NB4 (cell line): ENCODE measurements around the gene KNTC1.

Experiments
- DNase-seq: peaks from one replicate; pipeline ENCODE4 v3.0.0; 2010; ENCODE audit warnings: low read depth
- H3K4me3 ChIP-seq: one replicate; pipeline ENCODE4 v1.5.1; 2011; ENCODE audit warnings: mild to moderate bottlenecking, low read depth, low read length, moderate library complexity
- CTCF ChIP-seq: IDR thresholded peaks from one replicate; pipeline ENCODE4 v1.5.1; 2012; ENCODE audit warnings: low read depth, low read length
- MAX ChIP-seq: IDR thresholded peaks from 2 replicates; pipeline ENCODE4 v1.6.1; 2011; ENCODE audit warnings: low read depth, low read length
- MYC ChIP-seq: IDR thresholded peaks from 2 replicates; pipeline ENCODE4 v1.6.1; 2011; ENCODE audit warnings: low read depth, low read length
- POLR2A ChIP-seq: IDR thresholded peaks from 2 replicates; pipeline ENCODE4 v1.6.1; 2011; ENCODE audit warnings: mild to moderate bottlenecking; ENCODE audit not compliant: insufficient read length; ENCODE audit errors: extremely low read depth

The KNTC1 gene

GRCh38 chr12:122517877-122518276 is 9.2 kb upstream of the KNTC1 start:
- DNase-seq: peak; percentile 49
- H3K4me3 ChIP-seq: no peak overlapping the region
- no peak for TF ChIP-seq MYC
- no peak for TF ChIP-seq MAX
- TF ChIP-seq CTCF: no peak
- no peak for TF ChIP-seq POLR2A

GRCh38 chr12:122518908-122519307 is 8.1 kb upstream of the KNTC1 start:
- no peak for DNase-seq
- TF ChIP-seq POLR2A (no peak), MAX (no peak), CTCF (no peak), MYC (no peak)
- no peak overlapping the region for H3K4me3 ChIP-seq

GRCh38 chr12:122519418-122519817 is 7.6 kb upstream of the KNTC1 start:
- DNase-seq: no peak
- TF ChIP-seq CTCF: no peak
- no peak for TF ChIP-seq MAX
- no peak for TF ChIP-seq POLR2A
- no peak for TF ChIP-seq MYC

GRCh38 chr12:122520676-122521075 is 6.4 kb upstream of the KNTC1 start:
- no peak for TF ChIP-seq MAX
- TF ChIP-seq MYC: no peak
- TF ChIP-seq CTCF: no peak
- no peak for TF ChIP-seq POLR2A
- no peak for DNase-seq
- H3K4me3 ChIP-seq: no peak overlapping the region

More at GRCh38 chr12:122519418-122519817, 7.6 kb upstream of the KNTC1 start:
- H3K4me3 ChIP-seq: no peak overlapping the region

- peak; percentile 82 for DNase-seq
- peak overlapping the region; percentile 94 for H3K4me3 ChIP-seq
- TF ChIP-seq MYC: peak; percentile 72
- TF ChIP-seq MAX: peak; percentile 63; the same call in 1 of the 2 replicates
- no peak for TF ChIP-seq CTCF
- no peak for TF ChIP-seq POLR2A
Observed at GRCh38 chr12:122523280-122523679, 3.8 kb upstream of the KNTC1 start.
